HepG2 (cell line): ENCODE measurements around the gene RAB3D. TPM values are rescaled to one million over a fixed set of nuclear protein-coding genes. Genes with fewer than 3 reads are reported as not detected.

Experiments used
- polyA plus RNA-seq, 8 experiments: library from polyadenylated mRNA; depleted of rRNA in 3 of 8; stranded (reverse) in 7 of 8; unstranded in 1 of 8; fragments of >200 nt; fragmentation: Illumina TruSeq in 4 of 8; extraction: Trizol in 4 of 8; gene quantifications; 2 replicates each; pipeline versions ENCODE4 v1.2.1 to v1.2.3, GENCODE V29; 2011 to 2016; ENCODE audit warnings: low read depth in 4 of 8, missing spikeins in 1 of 8, mixed read lengths in 1 of 8; ENCODE audit not compliant: insufficient read depth in 1 of 8
- total RNA-seq, 5 experiments: library from RNA; depleted of rRNA; stranded (reverse); fragments of >200 nt; fragmentation: Illumina TruSeq; extraction: Trizol; gene quantifications; 2 replicates each; pipeline ENCODE4 v1.2.3, GENCODE V29; 2016; ENCODE audit warnings: low read depth in 1 of 5
- TF ChIP-seq, protein P1 (sequence below), 2 experiments: fragments of 450-650 bp in 1 of 2; sonication (generic) in 1 of 2; formaldehyde crosslinking in 1 of 2; IDR thresholded peaks; 2 replicates each; pipeline versions ENCODE4 v1.6.1 to v1.8.0; 2016 to 2022; ENCODE audit warnings: antibody characterized with exemption in 1 of 2, mild to moderate bottlenecking in 1 of 2, missing genetic modification reagents in 1 of 2
- TF ChIP-seq, protein P2 (sequence below), 2 experiments: IDR thresholded peaks; 2 replicates each; pipeline ENCODE4 v1.6.1; 2011 to 2012; ENCODE audit warnings: low read length in 2 of 2, borderline replicate concordance in 1 of 2, low read depth in 1 of 2, mild to moderate bottlenecking in 1 of 2, moderate library complexity in 1 of 2

RAB3D gene
- total and polyA plus RNA-seq, 2 of the 13 experiments (the other 11 are each of a cell fraction or from before 2014, with no cell fraction given): 2.0 to 16.1 TPM

DNA sequence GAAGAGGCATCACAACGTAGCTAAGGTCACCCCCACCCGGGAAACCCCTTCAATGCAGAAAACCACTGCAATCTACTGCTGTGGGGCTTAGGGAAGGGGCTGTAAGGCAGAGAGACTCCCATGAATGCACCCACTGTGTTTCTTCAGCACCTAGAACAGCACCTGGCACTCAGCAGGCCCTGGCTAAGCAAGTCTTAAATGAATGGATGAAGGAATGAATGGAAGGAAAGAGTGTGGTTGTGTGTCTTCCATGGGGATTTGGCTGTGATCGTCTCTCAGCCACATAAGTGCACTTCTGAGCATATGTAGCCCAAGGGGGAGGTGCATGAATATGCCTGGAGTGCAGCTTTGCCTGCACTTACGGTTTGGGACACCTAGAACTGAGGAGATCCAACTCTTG lies 9.7 kb upstream of the RAB3D start (continued):
- TF ChIP-seq, protein P1, sequence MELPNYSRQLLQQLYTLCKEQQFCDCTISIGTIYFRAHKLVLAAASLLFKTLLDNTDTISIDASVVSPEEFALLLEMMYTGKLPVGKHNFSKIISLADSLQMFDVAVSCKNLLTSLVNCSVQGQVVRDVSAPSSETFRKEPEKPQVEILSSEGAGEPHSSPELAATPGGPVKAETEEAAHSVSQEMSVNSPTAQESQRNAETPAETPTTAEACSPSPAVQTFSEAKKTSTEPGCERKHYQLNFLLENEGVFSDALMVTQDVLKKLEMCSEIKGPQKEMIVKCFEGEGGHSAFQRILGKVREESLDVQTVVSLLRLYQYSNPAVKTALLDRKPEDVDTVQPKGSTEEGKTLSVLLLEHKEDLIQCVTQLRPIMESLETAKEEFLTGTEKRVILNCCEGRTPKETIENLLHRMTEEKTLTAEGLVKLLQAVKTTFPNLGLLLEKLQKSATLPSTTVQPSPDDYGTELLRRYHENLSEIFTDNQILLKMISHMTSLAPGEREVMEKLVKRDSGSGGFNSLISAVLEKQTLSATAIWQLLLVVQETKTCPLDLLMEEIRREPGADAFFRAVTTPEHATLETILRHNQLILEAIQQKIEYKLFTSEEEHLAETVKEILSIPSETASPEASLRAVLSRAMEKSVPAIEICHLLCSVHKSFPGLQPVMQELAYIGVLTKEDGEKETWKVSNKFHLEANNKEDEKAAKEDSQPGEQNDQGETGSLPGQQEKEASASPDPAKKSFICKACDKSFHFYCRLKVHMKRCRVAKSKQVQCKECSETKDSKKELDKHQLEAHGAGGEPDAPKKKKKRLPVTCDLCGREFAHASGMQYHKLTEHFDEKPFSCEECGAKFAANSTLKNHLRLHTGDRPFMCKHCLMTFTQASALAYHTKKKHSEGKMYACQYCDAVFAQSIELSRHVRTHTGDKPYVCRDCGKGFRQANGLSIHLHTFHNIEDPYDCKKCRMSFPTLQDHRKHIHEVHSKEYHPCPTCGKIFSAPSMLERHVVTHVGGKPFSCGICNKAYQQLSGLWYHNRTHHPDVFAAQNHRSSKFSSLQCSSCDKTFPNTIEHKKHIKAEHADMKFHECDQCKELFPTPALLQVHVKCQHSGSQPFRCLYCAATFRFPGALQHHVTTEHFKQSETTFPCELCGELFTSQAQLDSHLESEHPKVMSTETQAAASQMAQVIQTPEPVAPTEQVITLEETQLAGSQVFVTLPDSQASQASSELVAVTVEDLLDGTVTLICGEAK (IDR thresholded peaks at IDR 0.05): no peak
- TF ChIP-seq, protein P1 (CRISPR knock-in tag; IDR thresholded peaks at IDR 0.05): no peak
- TF ChIP-seq, protein P2, sequence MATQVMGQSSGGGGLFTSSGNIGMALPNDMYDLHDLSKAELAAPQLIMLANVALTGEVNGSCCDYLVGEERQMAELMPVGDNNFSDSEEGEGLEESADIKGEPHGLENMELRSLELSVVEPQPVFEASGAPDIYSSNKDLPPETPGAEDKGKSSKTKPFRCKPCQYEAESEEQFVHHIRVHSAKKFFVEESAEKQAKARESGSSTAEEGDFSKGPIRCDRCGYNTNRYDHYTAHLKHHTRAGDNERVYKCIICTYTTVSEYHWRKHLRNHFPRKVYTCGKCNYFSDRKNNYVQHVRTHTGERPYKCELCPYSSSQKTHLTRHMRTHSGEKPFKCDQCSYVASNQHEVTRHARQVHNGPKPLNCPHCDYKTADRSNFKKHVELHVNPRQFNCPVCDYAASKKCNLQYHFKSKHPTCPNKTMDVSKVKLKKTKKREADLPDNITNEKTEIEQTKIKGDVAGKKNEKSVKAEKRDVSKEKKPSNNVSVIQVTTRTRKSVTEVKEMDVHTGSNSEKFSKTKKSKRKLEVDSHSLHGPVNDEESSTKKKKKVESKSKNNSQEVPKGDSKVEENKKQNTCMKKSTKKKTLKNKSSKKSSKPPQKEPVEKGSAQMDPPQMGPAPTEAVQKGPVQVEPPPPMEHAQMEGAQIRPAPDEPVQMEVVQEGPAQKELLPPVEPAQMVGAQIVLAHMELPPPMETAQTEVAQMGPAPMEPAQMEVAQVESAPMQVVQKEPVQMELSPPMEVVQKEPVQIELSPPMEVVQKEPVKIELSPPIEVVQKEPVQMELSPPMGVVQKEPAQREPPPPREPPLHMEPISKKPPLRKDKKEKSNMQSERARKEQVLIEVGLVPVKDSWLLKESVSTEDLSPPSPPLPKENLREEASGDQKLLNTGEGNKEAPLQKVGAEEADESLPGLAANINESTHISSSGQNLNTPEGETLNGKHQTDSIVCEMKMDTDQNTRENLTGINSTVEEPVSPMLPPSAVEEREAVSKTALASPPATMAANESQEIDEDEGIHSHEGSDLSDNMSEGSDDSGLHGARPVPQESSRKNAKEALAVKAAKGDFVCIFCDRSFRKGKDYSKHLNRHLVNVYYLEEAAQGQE (IDR thresholded peaks at IDR 0.05; ENCODE audit: borderline replicate concordance in 1 of 2, low read depth in 1 of 2, low read length in 2 of 2): peak; percentile 22 to 86
- TF ChIP-seq, all 625 proteins: peak for 3
